Measurements from ENCODE around the gene EPS15. TPM values are rescaled to one million over a fixed set of nuclear protein-coding genes. Genes with fewer than 3 reads are reported as not detected.

Gene EPS15
- total RNA-seq, 1 donor from 2014 or later = 120 TPM

- Mint-ChIP-seq H3K4me3 (ENCODE audit: unreplicated experiment) (no peak overlapping the region), H3K4me1 (ENCODE audit: unreplicated experiment) (peaks cover 20% of the 10 kb centered on the region), H3K9me3 (ENCODE audit: unreplicated experiment) (no peaks in the 10 kb centered on the region), H3K27me3 (ENCODE audit: unreplicated experiment) (no peaks in the 10 kb centered on the region), H3K27ac (ENCODE audit: unreplicated experiment) (no peak overlapping the region), H3K36me3 (ENCODE audit: low read depth, unreplicated experiment) (peaks cover 19% of the 10 kb centered on the region)
- DNase-seq (ENCODE audit: low spot score) = no peak
- no peak for TF ChIP-seq CTCF (IDR thresholded peaks at IDR 0.05; ENCODE audit: unreplicated experiment)
Measured at GRCh38 chr1:51444096-51444495, 75.0 kb downstream of the EPS15 start.

- no peak for TF ChIP-seq CTCF (IDR thresholded peaks at IDR 0.05; ENCODE audit: unreplicated experiment)
- no peak for DNase-seq (ENCODE audit: low spot score)
- Mint-ChIP-seq H3K27me3 (ENCODE audit: unreplicated experiment) (no peaks in the 10 kb centered on the region), H3K4me3 (ENCODE audit: unreplicated experiment) (no peak overlapping the region), H3K9me3 (ENCODE audit: unreplicated experiment) (no peaks in the 10 kb centered on the region), H3K36me3 (ENCODE audit: low read depth, unreplicated experiment) (peaks cover 20% of the 10 kb centered on the region), H3K4me1 (ENCODE audit: unreplicated experiment) (peaks cover 16% of the 10 kb centered on the region), H3K27ac (ENCODE audit: unreplicated experiment) (no peak overlapping the region)
Measured at GRCh38 chr1:51443555-51443954, 75.5 kb downstream of the EPS15 start.

- TF ChIP-seq CTCF (IDR thresholded peaks at IDR 0.05; ENCODE audit: unreplicated experiment) = no peak
- Mint-ChIP-seq H3K4me1 (ENCODE audit: unreplicated experiment) (peaks cover 7% of the 10 kb centered on the region), H3K36me3 (ENCODE audit: low read depth, unreplicated experiment) (peaks cover 20% of the 10 kb centered on the region), H3K4me3 (ENCODE audit: unreplicated experiment) (no peak overlapping the region), H3K9me3 (ENCODE audit: unreplicated experiment) (no peaks in the 10 kb centered on the region), H3K27me3 (ENCODE audit: unreplicated experiment) (no peaks in the 10 kb centered on the region), H3K27ac (ENCODE audit: unreplicated experiment) (no peak overlapping the region)
- no peak for DNase-seq (ENCODE audit: low spot score)
Measured at GRCh38 chr1:51442616-51443015, 76.5 kb downstream of the EPS15 start.

- DNase-seq (ENCODE audit: low spot score) = no peak
- Mint-ChIP-seq H3K4me1 (ENCODE audit: unreplicated experiment) (peaks cover 3% of the 10 kb centered on the region), H3K36me3 (ENCODE audit: low read depth, unreplicated experiment) (peaks cover 20% of the 10 kb centered on the region), H3K9me3 (ENCODE audit: unreplicated experiment) (no peaks in the 10 kb centered on the region), H3K27me3 (ENCODE audit: unreplicated experiment) (no peaks in the 10 kb centered on the region), H3K4me3 (ENCODE audit: unreplicated experiment) (no peak overlapping the region), H3K27ac (ENCODE audit: unreplicated experiment) (no peak overlapping the region)
- TF ChIP-seq CTCF (IDR thresholded peaks at IDR 0.05; ENCODE audit: unreplicated experiment) = no peak
Measured at GRCh38 chr1:51442198-51442597, 76.9 kb downstream of the EPS15 start.

GRCh38 chr1:51439895-51440294 is 79.2 kb downstream of the EPS15 start:
- Mint-ChIP-seq H3K9me3 (ENCODE audit: unreplicated experiment) (no peaks in the 10 kb centered on the region), H3K27ac (ENCODE audit: unreplicated experiment) (no peak overlapping the region), H3K27me3 (ENCODE audit: unreplicated experiment) (no peaks in the 10 kb centered on the region), H3K4me3 (ENCODE audit: unreplicated experiment) (no peak overlapping the region), H3K4me1 (ENCODE audit: unreplicated experiment) (peaks cover 11% of the 10 kb centered on the region), H3K36me3 (ENCODE audit: low read depth, unreplicated experiment) (peaks cover 27% of the 10 kb centered on the region)
- no peak for DNase-seq (ENCODE audit: low spot score)
- TF ChIP-seq CTCF (IDR thresholded peaks at IDR 0.05; ENCODE audit: unreplicated experiment) = no peak

Measured in endothelial cell (in vitro differentiated cells).